ENCODE results near the gene RCAN2.

RCAN2 gene

GRCh38 chr6:46216879-46217278 is 274.4 kb downstream of the RCAN2 start:
- DNase-seq (ENCODE audit: low read depth in 2 of 2), result no peak

DNA sequence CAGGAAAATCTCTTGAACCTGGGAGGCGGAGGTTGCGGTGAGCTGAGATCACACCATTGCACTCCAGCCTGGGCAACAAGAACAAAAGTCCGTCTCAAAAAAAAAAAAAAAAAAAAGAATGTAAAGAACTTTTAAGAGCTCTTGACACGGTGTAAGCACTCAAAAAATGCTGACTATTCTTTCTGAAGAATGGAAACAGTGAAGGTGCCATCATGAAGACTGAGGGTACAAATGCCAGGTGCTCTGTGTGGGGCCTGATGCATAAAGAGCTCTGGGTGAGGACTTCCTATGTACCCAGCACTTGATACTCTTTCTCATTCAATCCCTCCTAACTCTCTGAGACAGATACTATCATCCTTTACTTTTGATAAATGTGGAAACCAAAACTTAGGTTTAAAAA is 275.5 kb downstream of the RCAN2 start:
- DNase-seq (ENCODE audit: low read depth in 2 of 2), result no peak

DNA sequence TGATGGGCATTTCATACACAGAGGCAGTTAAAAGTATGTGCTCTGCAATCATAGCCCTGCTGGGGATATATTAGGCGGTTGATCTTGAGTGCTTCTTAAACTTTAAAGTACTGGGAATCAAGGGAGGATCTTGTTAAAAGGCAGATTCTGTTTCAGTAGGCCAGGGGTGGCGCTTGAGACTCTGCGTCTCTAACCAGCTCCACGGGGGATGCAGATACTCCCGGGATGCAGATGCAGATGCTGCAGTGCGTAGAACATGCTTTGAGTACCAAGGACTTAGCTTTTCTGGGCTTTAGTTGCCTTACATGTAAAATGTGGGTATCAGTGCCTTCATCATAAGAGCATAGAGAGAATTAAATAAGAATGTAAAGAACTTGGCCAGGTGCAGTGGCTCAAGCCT is 276.0 kb downstream of the RCAN2 start:
- no peak for DNase-seq (ENCODE audit: low read depth in 2 of 2)

DNA sequence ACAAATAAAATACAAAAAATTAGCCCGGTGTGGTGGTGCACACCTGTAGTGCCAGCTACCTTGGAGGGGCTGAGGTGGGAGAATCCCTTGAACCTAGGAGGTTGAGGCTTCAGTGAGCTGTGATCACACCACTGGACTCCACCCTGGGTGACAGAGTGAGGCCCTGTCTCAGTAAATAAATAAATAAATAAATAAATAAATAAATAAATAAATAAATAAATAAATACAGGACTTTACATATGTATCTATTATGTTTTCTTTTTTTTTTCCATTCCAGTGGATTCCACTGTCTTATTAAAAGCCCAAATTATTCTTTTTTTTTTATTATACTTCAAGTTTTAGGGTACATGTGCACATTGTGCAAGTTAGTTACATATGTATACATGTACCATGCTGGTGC is 279.3 kb downstream of the RCAN2 start:
- no peak for DNase-seq (ENCODE audit: low read depth in 2 of 2)

- no peak for DNase-seq (ENCODE audit: low read depth in 2 of 2)
These were observed 281.0 kb downstream of the RCAN2 start for GRCh38 chr6:46210294-46210693.

DNA sequence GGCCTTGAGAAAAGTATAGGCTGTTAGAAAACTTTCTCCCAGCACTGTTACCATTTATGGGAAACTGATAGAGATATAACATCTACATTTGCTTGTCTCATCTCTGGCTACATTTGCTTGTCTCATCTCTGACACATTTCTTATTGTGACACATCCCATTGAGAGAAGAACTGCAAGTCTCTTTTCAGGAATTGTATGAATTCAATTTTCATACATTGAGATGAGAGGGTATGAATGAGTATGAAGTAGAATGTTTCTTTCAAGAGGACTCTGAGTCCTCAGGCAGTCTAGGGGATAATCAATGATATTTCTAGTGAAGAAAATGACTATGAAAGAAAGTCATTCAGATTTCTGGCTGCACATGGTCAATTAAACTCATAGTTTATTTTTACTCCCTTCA is 282.9 kb downstream of the RCAN2 start:
- DNase-seq (ENCODE audit: low read depth in 2 of 2), result no peak

GRCh38 chr6:46207174-46207573 is 284.1 kb downstream of the RCAN2 start:
- no peak for DNase-seq (ENCODE audit: low read depth in 2 of 2)

GRCh38 chr6:46204880-46205650 is 286.2 kb downstream of the RCAN2 start:
- DNase-seq (ENCODE audit: low read depth in 2 of 2), result no peak

- DNase-seq (ENCODE audit: low read depth in 2 of 2), result no peak
These were observed 287.7 kb downstream of the RCAN2 start for GRCh38 chr6:46203391-46204177.

DNA sequence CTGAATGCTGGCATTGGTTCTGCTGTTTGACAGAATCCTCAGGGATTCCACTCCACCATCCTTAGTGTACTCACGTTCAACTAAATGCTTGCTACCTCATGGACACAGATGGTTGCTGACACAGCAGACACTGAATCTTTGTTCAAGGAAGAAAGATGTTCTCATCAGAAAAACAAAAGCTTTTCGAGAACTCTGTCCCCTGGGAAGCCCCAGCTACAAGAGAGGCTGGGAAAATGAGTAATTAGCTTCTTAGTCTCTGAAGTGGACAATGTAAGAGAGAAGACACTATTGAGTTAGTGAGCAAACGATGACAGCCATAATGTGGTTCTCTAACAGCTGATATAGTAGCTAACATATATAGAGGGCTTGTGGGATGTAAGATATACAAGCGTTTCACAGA is 289.5 kb downstream of the RCAN2 start:
- DNase-seq (ENCODE audit: low read depth in 2 of 2), result no peak

GRCh38 chr6:46199387-46199786 is 291.9 kb downstream of the RCAN2 start:
- no peak for DNase-seq (ENCODE audit: low read depth in 2 of 2)

GRCh38 chr6:46191961-46192360 is 299.3 kb downstream of the RCAN2 start:
- no peak for DNase-seq (ENCODE audit: low read depth in 2 of 2)

DNA sequence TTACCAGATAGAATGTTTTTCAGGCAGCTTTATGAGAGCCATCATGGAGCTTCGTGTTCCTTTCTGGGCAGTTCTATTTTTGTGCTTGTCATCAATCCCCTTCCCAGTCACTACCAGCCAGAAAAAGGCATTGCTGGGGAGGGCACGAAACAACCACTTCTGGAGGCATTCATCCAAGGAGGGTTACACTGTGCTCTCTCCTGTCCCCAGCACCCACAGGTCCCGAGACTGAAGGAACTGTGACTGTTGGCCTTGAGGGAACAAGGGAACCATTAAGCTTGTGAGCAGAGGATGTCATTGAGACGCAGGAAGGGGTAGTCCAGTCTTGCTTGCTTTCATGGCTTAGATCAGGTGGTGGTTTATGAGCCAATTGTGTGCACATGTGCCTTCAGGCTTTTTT is 300.4 kb downstream of the RCAN2 start:
- no peak for DNase-seq (ENCODE audit: low read depth in 2 of 2)

DNA sequence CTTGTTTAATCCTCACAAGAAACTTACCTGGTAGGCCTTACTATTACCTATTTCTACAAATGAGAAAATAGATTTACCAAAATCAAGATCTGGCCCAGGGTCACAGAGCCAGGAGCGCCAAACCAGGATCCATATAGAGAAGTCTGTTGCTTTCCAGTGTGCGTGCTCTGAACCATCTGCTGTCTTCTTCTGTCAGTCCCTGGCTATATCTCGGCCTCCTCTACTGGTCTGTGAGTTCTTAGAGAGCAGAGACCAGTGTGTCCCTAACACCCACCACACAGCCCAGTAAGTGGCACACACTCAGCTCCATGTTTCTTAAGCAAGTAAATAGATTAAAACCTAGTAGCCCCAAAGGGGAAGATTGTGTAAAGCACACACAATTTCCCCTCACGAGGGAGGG is 301.5 kb downstream of the RCAN2 start:
- no peak for DNase-seq (ENCODE audit: low read depth in 2 of 2)

- DNase-seq (ENCODE audit: low read depth in 2 of 2), result no peak
These were observed 304.7 kb downstream of the RCAN2 start for GRCh38 chr6:46186583-46186982.

DNA sequence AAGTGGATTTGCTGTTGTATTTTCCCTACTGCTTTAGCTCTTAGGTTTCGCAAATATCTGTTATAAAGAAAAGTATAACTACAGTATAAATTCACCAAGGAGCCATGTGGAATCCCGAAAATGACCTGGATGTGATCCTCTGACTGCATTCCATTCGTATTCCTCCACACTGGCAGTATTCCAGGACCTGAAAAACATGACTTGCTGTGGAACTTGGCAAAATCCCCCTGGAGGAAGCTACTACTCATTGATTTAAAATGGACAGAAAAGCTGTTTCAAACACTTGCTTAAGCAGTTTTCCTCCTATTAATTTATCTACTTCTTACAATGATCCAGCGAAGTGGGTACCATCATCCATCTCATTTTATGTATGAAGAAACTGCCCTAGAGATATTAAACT is 307.1 kb downstream of the RCAN2 start:
- DNase-seq (ENCODE audit: low read depth in 2 of 2), result no peak

- no peak for DNase-seq (ENCODE audit: low read depth in 2 of 2)
These were observed 315.3 kb downstream of the RCAN2 start for GRCh38 chr6:46175976-46176375.

- no peak for DNase-seq (ENCODE audit: low read depth in 2 of 2)
These were observed 315.8 kb downstream of the RCAN2 start for GRCh38 chr6:46175446-46175845.

DNA sequence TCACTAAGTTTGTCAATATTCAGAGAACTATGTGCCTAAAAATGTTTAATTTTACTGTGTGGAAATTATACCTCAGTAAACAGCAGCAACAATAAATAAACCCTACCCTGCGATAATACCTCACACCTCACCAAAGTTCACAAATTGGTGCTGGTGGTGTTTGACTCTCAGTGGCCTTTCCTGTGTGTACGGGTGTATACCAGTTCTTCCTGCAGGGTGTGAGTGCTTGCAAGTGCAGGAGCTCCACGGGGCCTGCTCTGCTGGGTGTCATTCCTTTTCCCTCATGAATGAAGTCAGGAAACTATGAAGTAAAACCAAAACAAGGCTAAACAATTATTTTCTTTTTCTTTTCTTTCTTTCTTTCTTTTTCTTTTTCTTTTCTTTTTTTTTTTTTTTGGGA is 316.3 kb downstream of the RCAN2 start:
- DNase-seq (ENCODE audit: low read depth in 2 of 2), result no peak

DNA sequence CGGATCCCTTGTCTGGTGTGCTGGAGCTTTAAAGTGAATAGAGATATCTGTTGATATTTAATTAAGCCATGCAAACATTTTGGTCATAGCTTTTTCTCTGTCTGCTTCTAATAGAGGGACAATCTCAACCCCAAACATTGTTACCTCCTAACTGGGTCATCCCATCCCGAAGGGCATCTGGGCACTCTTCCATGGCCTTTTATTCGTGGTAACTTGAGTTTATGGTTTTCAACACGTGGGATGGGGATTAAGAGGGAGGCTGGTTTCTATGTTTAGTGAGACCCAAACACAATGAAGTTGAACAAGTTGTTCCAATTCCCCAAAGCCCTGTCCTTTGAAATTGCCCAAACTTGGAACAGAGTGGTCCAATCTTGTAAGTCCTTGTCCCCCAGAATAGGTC is 319.1 kb downstream of the RCAN2 start:
- DNase-seq (ENCODE audit: low read depth in 2 of 2), result no peak
